ENCODE results near the gene TACC2. TPM values are rescaled to one million over a fixed set of nuclear protein-coding genes. Genes with fewer than 3 reads are reported as not detected.

The TACC2 gene
- total and polyA plus RNA-seq, 2 experiments from 2014 or later, result 30.8 to 35.9 TPM

GRCh38 chr10:121959671-121960070 is 29.3 kb upstream of the TACC2 start (continued):
- TF ChIP-seq ZNF462 (CRISPR knock-in tag; IDR thresholded peaks at IDR 0.05), result no peak
- no peak for TF ChIP-seq ZNF331 (CRISPR knock-in tag; IDR thresholded peaks at IDR 0.05; ENCODE audit: low read depth)
- TF ChIP-seq CTCF (conservative IDR thresholded peaks at IDR 0.05; ENCODE audit: low read depth in 2 of 2), result no peak
- no peak for TF ChIP-seq JUNB (IDR thresholded peaks at IDR 0.05; ENCODE audit: unreplicated experiment)
- no peak for TF ChIP-seq STAT1 (IDR thresholded peaks at IDR 0.05; ENCODE audit: unreplicated experiment)
- TF ChIP-seq POLR2AphosphoS5 (IDR thresholded peaks at IDR 0.05; ENCODE audit: low read depth), result no peak

GRCh38 chr10:121961456-121961855 is 27.5 kb upstream of the TACC2 start:
- H3K36me3 ChIP-seq (ENCODE audit: insufficient read depth), result peaks cover 14% of the 10 kb centered on the region; the same call in 1 of the 2 replicates
- no peaks in the 10 kb centered on the region for H3K79me2 ChIP-seq (replicated peaks; ENCODE audit: insufficient read depth)
- no peak overlapping the region for H3K4me3 ChIP-seq
- Mint-ChIP-seq H3K4me3 (no peak overlapping the region), H3K27me3 (ENCODE audit: insufficient read depth, low read depth, poor library complexity) (peaks cover 2% of the 10 kb centered on the region), H3K36me3 (ENCODE audit: low read depth) (peaks cover 70% of the 10 kb centered on the region), H3K27ac (no peak overlapping the region), H3K4me1 (peaks cover 18% of the 10 kb centered on the region; the same call in 2 of the 3 replicates), H3K9me3 (no peaks in the 10 kb centered on the region)
- no peak overlapping the region for H2AFZ ChIP-seq
- H3K4me1 ChIP-seq (ENCODE audit: insufficient read depth), result peaks cover 14% of the 10 kb centered on the region
- H3K27ac ChIP-seq (ENCODE audit: low read depth), result no peak overlapping the region
- no peaks in the 10 kb centered on the region for H4K20me1 ChIP-seq (replicated peaks; ENCODE audit: insufficient read depth)
- no peaks in the 10 kb centered on the region for H3K9me2 ChIP-seq (ENCODE audit: insufficient read depth)
- H3K27me3 ChIP-seq (ENCODE audit: insufficient read depth), result no peaks in the 10 kb centered on the region
- H3K4me2 ChIP-seq, result no peak overlapping the region
- ATAC-seq (no peak), DNase-seq (ENCODE audit: low spot score) (no peak)
- no peaks in the 10 kb centered on the region for H3F3A ChIP-seq (replicated peaks; ENCODE audit: low read depth)
- no peak for TF ChIP-seq ZNF462 (CRISPR knock-in tag; IDR thresholded peaks at IDR 0.05)
- no peak for TF ChIP-seq ETS1 (IDR thresholded peaks at IDR 0.05)
- TF ChIP-seq JUNB (IDR thresholded peaks at IDR 0.05; ENCODE audit: unreplicated experiment), result no peak
